ENCODE results near the gene TRIM71. TPM values are rescaled to one million over a fixed set of nuclear protein-coding genes. Genes with fewer than 3 reads are reported as not detected.

TRIM71 gene
- total RNA-seq, 4 donors from 2014 or later, result not detected

GRCh38 chr3:32817257-32817557 is 590 bp upstream of the TRIM71 start:
- H3K4me1 ChIP-seq, result peaks cover 0 to 36% (median 17%) of the 10 kb centered on the region in 3 donors
- H3K36me3 ChIP-seq, result no peaks in the 10 kb centered on the region
- no peak for TF ChIP-seq EP300 (IDR thresholded peaks at IDR 0.05)
- TF ChIP-seq POLR2A (IDR thresholded peaks at IDR 0.05), result no peak
- TF ChIP-seq, protein P1, sequence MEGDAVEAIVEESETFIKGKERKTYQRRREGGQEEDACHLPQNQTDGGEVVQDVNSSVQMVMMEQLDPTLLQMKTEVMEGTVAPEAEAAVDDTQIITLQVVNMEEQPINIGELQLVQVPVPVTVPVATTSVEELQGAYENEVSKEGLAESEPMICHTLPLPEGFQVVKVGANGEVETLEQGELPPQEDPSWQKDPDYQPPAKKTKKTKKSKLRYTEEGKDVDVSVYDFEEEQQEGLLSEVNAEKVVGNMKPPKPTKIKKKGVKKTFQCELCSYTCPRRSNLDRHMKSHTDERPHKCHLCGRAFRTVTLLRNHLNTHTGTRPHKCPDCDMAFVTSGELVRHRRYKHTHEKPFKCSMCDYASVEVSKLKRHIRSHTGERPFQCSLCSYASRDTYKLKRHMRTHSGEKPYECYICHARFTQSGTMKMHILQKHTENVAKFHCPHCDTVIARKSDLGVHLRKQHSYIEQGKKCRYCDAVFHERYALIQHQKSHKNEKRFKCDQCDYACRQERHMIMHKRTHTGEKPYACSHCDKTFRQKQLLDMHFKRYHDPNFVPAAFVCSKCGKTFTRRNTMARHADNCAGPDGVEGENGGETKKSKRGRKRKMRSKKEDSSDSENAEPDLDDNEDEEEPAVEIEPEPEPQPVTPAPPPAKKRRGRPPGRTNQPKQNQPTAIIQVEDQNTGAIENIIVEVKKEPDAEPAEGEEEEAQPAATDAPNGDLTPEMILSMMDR (IDR thresholded peaks at IDR 0.05), result no peak
- no peak for TF ChIP-seq POLR2AphosphoS5 (IDR thresholded peaks at IDR 0.05)
- peak overlapping the region in 1 of 2 donors; percentile 49 for H3K4me3 ChIP-seq
- no peak for ATAC-seq
- H3K27me3 ChIP-seq, result peaks cover 69% of the 10 kb centered on the region
- WGBS, 2 donors (ENCODE audit: low coverage in 1 of 2), result no CpG with 5 or more reads among the region's 49 CpGs
- H3K9me3 ChIP-seq, result no peaks in the 10 kb centered on the region
- no peak overlapping the region for H3K27ac ChIP-seq

GRCh38 chr3:32818229-32818969 is 602 bp downstream of the TRIM71 start:
- peak overlapping the region in 1 of 2 donors; percentile 49 for H3K4me3 ChIP-seq
- peaks cover 81% of the 10 kb centered on the region for H3K27me3 ChIP-seq
- no peak for TF ChIP-seq EP300 (IDR thresholded peaks at IDR 0.05)
- TF ChIP-seq, protein P1 (IDR thresholded peaks at IDR 0.05), result no peak
- TF ChIP-seq POLR2AphosphoS5 (IDR thresholded peaks at IDR 0.05), result no peak
- no peak for TF ChIP-seq POLR2A (IDR thresholded peaks at IDR 0.05)
- ATAC-seq, result no peak
- no CpG with 5 or more reads among the region's 111 CpGs for WGBS, 2 donors (ENCODE audit: low coverage in 1 of 2)
- H3K36me3 ChIP-seq, result no peaks in the 10 kb centered on the region
- peaks cover 0 to 36% (median 17%) of the 10 kb centered on the region in 3 donors for H3K4me1 ChIP-seq
- no peak overlapping the region for H3K27ac ChIP-seq
- no peaks in the 10 kb centered on the region for H3K9me3 ChIP-seq

DNA sequence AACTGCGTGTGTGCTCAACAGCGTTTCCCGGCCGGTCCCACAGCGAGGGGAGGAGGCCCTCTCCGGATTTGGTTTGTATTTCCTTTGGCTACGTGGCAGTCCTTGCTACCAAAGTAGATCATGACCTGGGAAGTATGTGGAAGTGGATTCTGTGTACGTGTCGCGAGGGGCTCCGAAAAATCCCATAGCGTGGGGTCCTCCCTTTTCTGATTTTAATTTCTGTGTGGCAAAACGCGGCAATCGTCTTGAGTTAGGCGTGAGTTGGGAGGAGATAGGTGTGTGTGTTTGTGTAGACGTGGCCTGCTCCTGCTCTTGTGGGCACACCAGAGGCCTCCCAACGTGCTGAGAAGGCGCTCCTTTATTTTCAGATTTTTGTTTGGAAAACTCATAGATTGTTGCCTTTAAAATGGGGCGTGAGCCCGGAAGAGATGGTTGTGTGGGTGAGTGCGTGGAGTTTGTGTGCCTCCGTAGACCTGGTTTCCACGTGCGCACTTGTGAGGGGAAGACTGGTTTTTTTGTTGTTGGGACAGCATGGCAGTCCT is 1.2 kb downstream of the TRIM71 start:
- peaks cover 86% of the 10 kb centered on the region for H3K27me3 ChIP-seq
- peaks cover 0 to 36% (median 17%) of the 10 kb centered on the region in 3 donors for H3K4me1 ChIP-seq
- peak overlapping the region in 1 of 2 donors; percentile 49 for H3K4me3 ChIP-seq
- H3K36me3 ChIP-seq, result no peaks in the 10 kb centered on the region
- WGBS, 2 donors (ENCODE audit: low coverage in 1 of 2), result 30 to 75% methylated on average over 2 to 4 of the region's 25 CpGs
- no peak overlapping the region for H3K27ac ChIP-seq
- ATAC-seq, result no peak
- H3K9me3 ChIP-seq, result no peaks in the 10 kb centered on the region
- TF ChIP-seq POLR2A (IDR thresholded peaks at IDR 0.05) (no peak), POLR2AphosphoS5 (IDR thresholded peaks at IDR 0.05) (no peak), EP300 (IDR thresholded peaks at IDR 0.05) (no peak)
- TF ChIP-seq, protein P1 (IDR thresholded peaks at IDR 0.05), result no peak

DNA sequence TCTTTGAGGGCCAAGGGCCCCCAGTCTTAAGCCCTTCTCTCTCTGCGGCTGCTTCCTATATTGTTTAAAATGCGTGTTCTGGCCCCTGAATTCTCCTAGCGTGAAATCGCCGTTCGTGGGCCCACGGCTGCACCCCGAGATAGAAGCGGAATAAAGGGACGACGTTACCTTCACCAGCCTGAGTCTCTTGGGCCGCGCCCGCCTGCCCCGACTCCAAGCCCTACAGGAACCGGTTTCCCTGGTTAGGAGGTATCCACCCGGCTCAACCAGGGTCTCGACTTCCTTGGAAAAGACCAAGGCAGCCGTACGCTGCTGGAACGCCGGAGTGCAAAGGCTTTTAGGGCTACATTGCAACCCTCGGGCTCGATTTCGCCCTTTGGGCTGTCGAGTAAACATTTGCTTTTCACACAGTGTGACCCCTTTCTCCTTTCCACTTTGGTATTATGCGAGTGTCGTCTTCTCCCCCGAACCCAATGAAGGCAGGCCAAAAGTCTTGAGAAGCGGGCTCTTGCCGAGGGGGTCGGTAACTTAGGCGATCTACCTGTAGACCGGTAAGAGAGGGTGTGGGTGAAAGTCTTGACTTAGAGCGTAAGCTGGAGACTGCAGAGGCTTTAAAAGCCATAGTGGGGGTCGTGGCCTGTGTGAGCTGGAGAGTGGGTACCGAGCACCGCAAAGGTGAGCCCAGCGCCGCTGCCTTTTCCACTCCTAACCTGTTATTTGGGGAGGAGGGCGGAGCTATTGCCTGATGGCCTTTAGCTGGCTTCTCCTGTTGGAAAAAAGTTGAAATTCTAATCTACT is 2.0 kb downstream of the TRIM71 start:
- H3K4me1 ChIP-seq, result peaks cover 0 to 36% (median 17%) of the 10 kb centered on the region in 3 donors
- TF ChIP-seq POLR2A (IDR thresholded peaks at IDR 0.05) (no peak), POLR2AphosphoS5 (IDR thresholded peaks at IDR 0.05) (no peak), EP300 (IDR thresholded peaks at IDR 0.05) (no peak)
- TF ChIP-seq, protein P1 (IDR thresholded peaks at IDR 0.05), result no peak
- H3K4me3 ChIP-seq, result no peak overlapping the region
- no peaks in the 10 kb centered on the region for H3K36me3 ChIP-seq
- H3K9me3 ChIP-seq, result no peaks in the 10 kb centered on the region
- no peak for ATAC-seq
- 73 to 80% methylated on average over 1 to 25 of the region's 41 CpGs for WGBS, 2 donors (ENCODE audit: low coverage in 1 of 2)
- H3K27ac ChIP-seq, result no peak overlapping the region
- peaks cover 93% of the 10 kb centered on the region for H3K27me3 ChIP-seq
